ENCODE results near the gene ZBTB11. TPM values are rescaled to one million over a fixed set of nuclear protein-coding genes. Genes with fewer than 3 reads are reported as not detected.

Gene ZBTB11
- polyA plus RNA-seq, 3 donors = 5.1 to 20.2 (median 6.8) TPM

DNA sequence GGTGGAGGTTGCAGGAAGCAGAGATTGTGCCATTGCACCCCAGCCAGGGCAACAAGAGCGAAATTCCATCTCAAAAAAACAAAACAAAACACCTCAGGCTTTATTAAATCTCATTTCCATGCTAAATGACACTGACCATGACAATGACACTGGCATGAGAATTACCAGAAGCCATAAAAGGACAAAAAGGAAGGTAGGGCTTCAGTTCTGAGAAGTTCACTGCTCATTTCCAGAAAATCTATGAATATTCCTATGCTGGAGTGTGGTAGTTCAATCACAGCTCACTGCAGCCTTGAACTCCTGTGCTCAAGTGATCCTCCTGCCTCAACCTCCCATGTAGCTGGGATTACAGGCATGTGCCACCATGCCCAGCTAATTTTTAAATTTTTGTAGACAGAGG is 58.2 kb downstream of the ZBTB11 start:
- intact Hi-C loops (cut with micrococcal nuclease) = no loop called here
- Histone ChIP-seq H3K27ac (ENCODE audit: low read depth in 1 of 2, low read length in 2 of 2) (no peak overlapping the region), H3K36me3 (replicated peaks in 1 of 2; ENCODE audit: control insufficient read depth in 1 of 2, insufficient read depth in 2 of 2, low read length in 2 of 2) (no peaks in the 10 kb centered on the region), H2AFZ (ENCODE audit: insufficient read depth, low read depth, low read length, poor library complexity, severe bottlenecking) (no peak overlapping the region), H3K4me2 (replicated peaks; ENCODE audit: extremely low read depth, low read length, poor library complexity, severe bottlenecking) (no peak overlapping the region), H4K20me1 (ENCODE audit: insufficient read depth, low read length) (no peaks in the 10 kb centered on the region), H3K4me3 (replicated peaks in 1 of 3; ENCODE audit: low read depth in 2 of 3, low read length in 3 of 3) (no peak overlapping the region), H3K4me1 (ENCODE audit: control insufficient read depth in 1 of 2, insufficient read depth in 2 of 2, low read length in 2 of 2) (no peaks in the 10 kb centered on the region), H3K9me3 (replicated peaks in 1 of 2; ENCODE audit: control insufficient read depth in 1 of 2, insufficient read depth in 1 of 2, low read length in 2 of 2) (no peaks in the 10 kb centered on the region), H3K9ac (ENCODE audit: insufficient read depth, low read length, poor library complexity, severe bottlenecking) (no peak overlapping the region), H3K79me2 (ENCODE audit: insufficient read depth, low read length) (no peaks in the 10 kb centered on the region), H3K27me3 (ENCODE audit: control insufficient read depth in 2 of 2, insufficient read depth in 2 of 2, low read length in 2 of 2) (no peaks in the 10 kb centered on the region)
- Mint-ChIP-seq H3K36me3 (no peaks in the 10 kb centered on the region), H3K4me3 (no peak overlapping the region), H3K27me3 (ENCODE audit: low read depth in 3 of 3) (peaks cover 0 to 2% (median 1%) of the 10 kb centered on the region in 3 donors), H3K4me1 (no peaks in the 10 kb centered on the region), H3K9me3 (peaks cover 0 to 12% (median 3%) of the 10 kb centered on the region in 7 donors), H3K27ac (no peak overlapping the region)
- DNase-seq = no peak
- no CpG with 5 or more reads among the region's 1 CpG for WGBS (ENCODE audit: insufficient coverage)
- TF ChIP-seq, protein P1, sequence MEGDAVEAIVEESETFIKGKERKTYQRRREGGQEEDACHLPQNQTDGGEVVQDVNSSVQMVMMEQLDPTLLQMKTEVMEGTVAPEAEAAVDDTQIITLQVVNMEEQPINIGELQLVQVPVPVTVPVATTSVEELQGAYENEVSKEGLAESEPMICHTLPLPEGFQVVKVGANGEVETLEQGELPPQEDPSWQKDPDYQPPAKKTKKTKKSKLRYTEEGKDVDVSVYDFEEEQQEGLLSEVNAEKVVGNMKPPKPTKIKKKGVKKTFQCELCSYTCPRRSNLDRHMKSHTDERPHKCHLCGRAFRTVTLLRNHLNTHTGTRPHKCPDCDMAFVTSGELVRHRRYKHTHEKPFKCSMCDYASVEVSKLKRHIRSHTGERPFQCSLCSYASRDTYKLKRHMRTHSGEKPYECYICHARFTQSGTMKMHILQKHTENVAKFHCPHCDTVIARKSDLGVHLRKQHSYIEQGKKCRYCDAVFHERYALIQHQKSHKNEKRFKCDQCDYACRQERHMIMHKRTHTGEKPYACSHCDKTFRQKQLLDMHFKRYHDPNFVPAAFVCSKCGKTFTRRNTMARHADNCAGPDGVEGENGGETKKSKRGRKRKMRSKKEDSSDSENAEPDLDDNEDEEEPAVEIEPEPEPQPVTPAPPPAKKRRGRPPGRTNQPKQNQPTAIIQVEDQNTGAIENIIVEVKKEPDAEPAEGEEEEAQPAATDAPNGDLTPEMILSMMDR (IDR thresholded peaks at IDR 0.05) = no peak

- WGBS (ENCODE audit: insufficient coverage) = 97% methylated on average over 5 of the region's 7 CpGs
- no peak overlapping the region for H3K4me2 ChIP-seq (replicated peaks; ENCODE audit: extremely low read depth, low read length, poor library complexity, severe bottlenecking)
- intact Hi-C loops (cut with micrococcal nuclease) = no loop called here
- H3K79me2 ChIP-seq (ENCODE audit: insufficient read depth, low read length) = no peaks in the 10 kb centered on the region
- TF ChIP-seq, protein P1 (IDR thresholded peaks at IDR 0.05) = no peak
- no peaks in the 10 kb centered on the region for H3K4me1 ChIP-seq (ENCODE audit: control insufficient read depth in 1 of 2, insufficient read depth in 2 of 2, low read length in 2 of 2)
- no peaks in the 10 kb centered on the region for H3K9me3 ChIP-seq (replicated peaks in 1 of 2; ENCODE audit: control insufficient read depth in 1 of 2, insufficient read depth in 1 of 2, low read length in 2 of 2)
- DNase-seq = no peak
- Mint-ChIP-seq H3K4me3 (no peak overlapping the region), H3K4me1 (no peaks in the 10 kb centered on the region), H3K27ac (no peak overlapping the region), H3K36me3 (no peaks in the 10 kb centered on the region), H3K27me3 (ENCODE audit: low read depth in 3 of 3) (peaks cover 0 to 2% (median 1%) of the 10 kb centered on the region in 3 donors), H3K9me3 (peaks cover 0 to 9% (median 3%) of the 10 kb centered on the region in 7 donors)
- H3K27me3 ChIP-seq (ENCODE audit: control insufficient read depth in 2 of 2, insufficient read depth in 2 of 2, low read length in 2 of 2) = no peaks in the 10 kb centered on the region
- H3K4me3 ChIP-seq (replicated peaks in 1 of 3; ENCODE audit: low read depth in 2 of 3, low read length in 3 of 3) = no peak overlapping the region
- H4K20me1 ChIP-seq (ENCODE audit: insufficient read depth, low read length) = no peaks in the 10 kb centered on the region
- H3K36me3 ChIP-seq (replicated peaks in 1 of 2; ENCODE audit: control insufficient read depth in 1 of 2, insufficient read depth in 2 of 2, low read length in 2 of 2) = no peaks in the 10 kb centered on the region
- H3K9ac ChIP-seq (ENCODE audit: insufficient read depth, low read length, poor library complexity, severe bottlenecking) = no peak overlapping the region
- H2AFZ ChIP-seq (ENCODE audit: insufficient read depth, low read depth, low read length, poor library complexity, severe bottlenecking) = no peak overlapping the region
- no peak overlapping the region for H3K27ac ChIP-seq (ENCODE audit: low read depth in 1 of 2, low read length in 2 of 2)
Observed at GRCh38 chr3:101617478-101617877, 59.5 kb downstream of the ZBTB11 start.
